Fibroblast of lung (primary cell): ENCODE data around the gene PFDN6.
"Not testable (repeated sequence)": the region's sequence is repeated elsewhere in the genome, so short reads cannot be mapped to it uniquely, and the experiment has no call there.

Source experiments
- EZH2 ChIP-seq: IDR thresholded peaks from 2 replicates; pipeline ENCODE4 v1.5.1; 2012; ENCODE audit warnings: low read length, control low read depth, mild to moderate bottlenecking; ENCODE audit errors: missing control alignments
- TF ChIP-seq, protein P1 (sequence below), 2 donors: IDR thresholded peaks in 1 of 2; conservative IDR thresholded peaks in 1 of 2; 1 replicate in 1 of 2; 2 replicates in 1 of 2; pipeline ENCODE4 v1.5.1; 2011 to 2012; ENCODE audit warnings: low read length in 2 of 2, control low read depth in 1 of 2, inconsistent platforms in 1 of 2, low read depth in 1 of 2, mild to moderate bottlenecking in 1 of 2

DNA sequence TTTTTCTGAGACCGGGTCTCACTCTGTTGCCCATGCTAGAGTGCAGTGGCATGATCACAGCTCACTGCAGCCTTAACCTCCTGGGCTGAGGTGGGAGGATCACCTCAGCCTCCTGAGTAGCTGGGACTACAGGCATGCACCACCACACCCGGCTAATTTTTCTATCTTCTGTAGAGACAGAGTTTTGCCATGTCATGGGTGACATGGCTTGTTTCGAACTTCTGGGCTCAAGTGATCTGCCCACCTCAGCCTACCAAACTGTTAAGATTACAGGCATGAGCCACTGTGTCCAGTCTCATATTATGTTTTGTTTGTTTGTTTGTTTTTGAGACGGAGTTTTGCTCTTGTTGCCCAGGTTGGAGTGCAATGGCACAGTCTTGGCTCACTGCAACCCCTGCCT lies 4.2 kb upstream of the PFDN6 start:
- TF ChIP-seq, protein P1, sequence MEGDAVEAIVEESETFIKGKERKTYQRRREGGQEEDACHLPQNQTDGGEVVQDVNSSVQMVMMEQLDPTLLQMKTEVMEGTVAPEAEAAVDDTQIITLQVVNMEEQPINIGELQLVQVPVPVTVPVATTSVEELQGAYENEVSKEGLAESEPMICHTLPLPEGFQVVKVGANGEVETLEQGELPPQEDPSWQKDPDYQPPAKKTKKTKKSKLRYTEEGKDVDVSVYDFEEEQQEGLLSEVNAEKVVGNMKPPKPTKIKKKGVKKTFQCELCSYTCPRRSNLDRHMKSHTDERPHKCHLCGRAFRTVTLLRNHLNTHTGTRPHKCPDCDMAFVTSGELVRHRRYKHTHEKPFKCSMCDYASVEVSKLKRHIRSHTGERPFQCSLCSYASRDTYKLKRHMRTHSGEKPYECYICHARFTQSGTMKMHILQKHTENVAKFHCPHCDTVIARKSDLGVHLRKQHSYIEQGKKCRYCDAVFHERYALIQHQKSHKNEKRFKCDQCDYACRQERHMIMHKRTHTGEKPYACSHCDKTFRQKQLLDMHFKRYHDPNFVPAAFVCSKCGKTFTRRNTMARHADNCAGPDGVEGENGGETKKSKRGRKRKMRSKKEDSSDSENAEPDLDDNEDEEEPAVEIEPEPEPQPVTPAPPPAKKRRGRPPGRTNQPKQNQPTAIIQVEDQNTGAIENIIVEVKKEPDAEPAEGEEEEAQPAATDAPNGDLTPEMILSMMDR (conservative IDR thresholded peaks at IDR 0.05 in 1 of 2, IDR thresholded peaks at IDR 0.05 in 1 of 2; ENCODE audit: low read depth in 1 of 2, low read length in 2 of 2), result not testable (repeated sequence)
- not testable (repeated sequence) for TF ChIP-seq EZH2
